CD4-positive, CD25-positive, alpha-beta regulatory T cell (primary cell): ENCODE results near the gene SCUBE1. TPM values are rescaled to one million over a fixed set of nuclear protein-coding genes. Genes with fewer than 3 reads are reported as not detected.

Experiments used
- ATAC-seq, 2 donors: fragments of 150-1000 bp; cut with Tn5 transposase; one replicate each; pipeline ENCODE4 v1.10.0; 2021; ENCODE audit warnings: low read depth in 2 of 2, moderate number of reproducible peaks in 2 of 2, moderate library complexity in 1 of 2
- DNase-seq, 3 donors: peaks; one replicate each; pipeline versions ENCODE4 v3.0.0 to v3.0.0-alpha.2; 2012 to 2022; ENCODE audit warnings: mixed read lengths in 1 of 3
- H3K27ac ChIP-seq: one replicate; pipeline ENCODE4 v1.7.0; 2013; ENCODE audit warnings: mild to moderate bottlenecking, low read length; ENCODE audit not compliant: insufficient read depth, poor library complexity, severe bottlenecking
- H3K27me3 ChIP-seq: one replicate; pipeline ENCODE4 v1.7.0; 2013; ENCODE audit warnings: low read length; ENCODE audit not compliant: control insufficient read depth, insufficient read depth
- H3K36me3 ChIP-seq: one replicate; pipeline ENCODE4 v1.7.0; 2013; ENCODE audit warnings: mild to moderate bottlenecking, low read length, moderate library complexity; ENCODE audit not compliant: control insufficient read depth, insufficient read depth
- H3K4me1 ChIP-seq: 2 replicates; pipeline ENCODE4 v1.7.0; 2013; ENCODE audit warnings: mild to moderate bottlenecking, low read length; ENCODE audit not compliant: insufficient read depth, control insufficient read depth, poor library complexity, severe bottlenecking
- H3K4me3 ChIP-seq: one replicate; pipeline ENCODE4 v1.7.0; 2013; ENCODE audit warnings: low read depth, mild to moderate bottlenecking, low read length, moderate library complexity
- H3K9me3 ChIP-seq, 2 experiments: 1 replicate in 1 of 2; 2 replicates in 1 of 2; pipeline ENCODE4 v1.7.0; 2013; ENCODE audit warnings: low read length in 2 of 2, mild to moderate bottlenecking in 1 of 2, moderate library complexity in 1 of 2; ENCODE audit not compliant: control insufficient read depth in 2 of 2
- H3K27ac Mint-ChIP-seq, 3 donors: one replicate each; pipeline ENCODE4 v1.8.0; 2020 to 2022; ENCODE audit warnings: mild to moderate bottlenecking in 3 of 3, mixed read lengths in 3 of 3, moderate library complexity in 2 of 3
- H3K27me3 Mint-ChIP-seq: one replicate; pipeline ENCODE4 v1.8.0; 2022; ENCODE audit warnings: mild to moderate bottlenecking, mixed read lengths
- H3K36me3 Mint-ChIP-seq: one replicate; pipeline ENCODE4 v1.8.0; 2020; ENCODE audit warnings: mixed read lengths
- H3K4me1 Mint-ChIP-seq, 4 donors: one replicate each; pipeline ENCODE4 v1.8.0; 2020 to 2022; ENCODE audit warnings: mixed read lengths in 4 of 4, mild to moderate bottlenecking in 1 of 4
- H3K4me3 Mint-ChIP-seq, 4 donors: one replicate each; pipeline ENCODE4 v1.8.0; 2020 to 2022; ENCODE audit warnings: mild to moderate bottlenecking in 4 of 4, mixed read lengths in 4 of 4, moderate library complexity in 3 of 4
- H3K9me3 Mint-ChIP-seq, 7 donors: one replicate each; pipeline ENCODE4 v1.8.0; 2020 to 2022; ENCODE audit warnings: mixed read lengths in 7 of 7, mild to moderate bottlenecking in 3 of 7, moderate library complexity in 2 of 7
- polyA plus RNA-seq, 4 donors: library from polyadenylated mRNA; unstranded; fragments of 300-500 nt; fragmentation: Illumina TruSeq; gene quantifications; one replicate each; pipeline ENCODE4 v1.2.3, GENCODE V29; 2021
- total RNA-seq: library from RNA; stranded (reverse); gene quantifications from one replicate; pipeline ENCODE4 v1.2.3, GENCODE V29; 2022

SCUBE1 gene
- total and polyA plus RNA-seq, 5 donors from 2014 or later, result 0.74 TPM; not detected in 4

GRCh38 chr22:43341565-43341964 is 1.6 kb downstream of the SCUBE1 start:
- H3K36me3 ChIP-seq, result no peaks in the 10 kb centered on the region
- H3K4me1 Mint-ChIP-seq, result peaks cover 0 to 27% (median 7%) of the 10 kb centered on the region in 4 donors
- H3K9me3 Mint-ChIP-seq, result peaks cover 0 to 5% (median 0%) of the 10 kb centered on the region in 7 donors
- H3K4me3 ChIP-seq, result no peak overlapping the region
- no peak overlapping the region for H3K27ac ChIP-seq
- no peaks in the 10 kb centered on the region for H3K9me3 ChIP-seq
- no peaks in the 10 kb centered on the region for H3K27me3 ChIP-seq
- peak overlapping the region in 1 of 4 donors; percentile 71 for H3K4me3 Mint-ChIP-seq
- H3K27me3 Mint-ChIP-seq, result peaks cover 51% of the 10 kb centered on the region
- H3K36me3 Mint-ChIP-seq, result no peaks in the 10 kb centered on the region
- H3K4me1 ChIP-seq, result peaks cover 8% of the 10 kb centered on the region
- H3K27ac Mint-ChIP-seq, result no peak overlapping the region
- DNase-seq, result no peak
- ATAC-seq, result no peak

- no peak for ATAC-seq
- DNase-seq, result no peak
- no peak overlapping the region for H3K4me3 ChIP-seq
- no peak overlapping the region for H3K27ac ChIP-seq
- Mint-ChIP-seq H3K36me3 (no peaks in the 10 kb centered on the region), H3K4me1 (peaks cover 0 to 12% (median 0%) of the 10 kb centered on the region in 4 donors), H3K27ac (no peak overlapping the region), H3K4me3 (no peak overlapping the region), H3K27me3 (peaks cover 27% of the 10 kb centered on the region), H3K9me3 (peaks cover 0 to 5% (median 0%) of the 10 kb centered on the region in 7 donors)
- H3K27me3 ChIP-seq, result peaks cover 2% of the 10 kb centered on the region
- H3K4me1 ChIP-seq, result peaks cover 1% of the 10 kb centered on the region
- no peaks in the 10 kb centered on the region for H3K9me3 ChIP-seq
- no peaks in the 10 kb centered on the region for H3K36me3 ChIP-seq
These were observed 4.3 kb downstream of the SCUBE1 start for GRCh38 chr22:43338766-43339345.

GRCh38 chr22:43337946-43338345 is 5.2 kb downstream of the SCUBE1 start:
- peaks cover 27% of the 10 kb centered on the region for H3K27me3 Mint-ChIP-seq
- no peak overlapping the region for H3K27ac ChIP-seq
- H3K4me1 Mint-ChIP-seq, result peaks cover 0 to 12% (median 0%) of the 10 kb centered on the region in 4 donors
- peaks cover 0 to 5% (median 0%) of the 10 kb centered on the region in 7 donors for H3K9me3 Mint-ChIP-seq
- H3K4me3 Mint-ChIP-seq, result no peak overlapping the region
- no peak for ATAC-seq
- H3K4me1 ChIP-seq, result no peaks in the 10 kb centered on the region
- DNase-seq, result no peak
- H3K36me3 Mint-ChIP-seq, result no peaks in the 10 kb centered on the region
- H3K4me3 ChIP-seq, result no peak overlapping the region
- no peak overlapping the region for H3K27ac Mint-ChIP-seq
- H3K9me3 ChIP-seq, result no peaks in the 10 kb centered on the region
- H3K36me3 ChIP-seq, result no peaks in the 10 kb centered on the region
- H3K27me3 ChIP-seq, result peaks cover 2% of the 10 kb centered on the region

GRCh38 chr22:43337385-43337784 is 5.8 kb downstream of the SCUBE1 start:
- no peak overlapping the region for H3K4me3 Mint-ChIP-seq
- H3K27me3 Mint-ChIP-seq, result peaks cover 25% of the 10 kb centered on the region
- Histone ChIP-seq H3K27ac (no peak overlapping the region), H3K36me3 (no peaks in the 10 kb centered on the region), H3K4me3 (no peak overlapping the region), H3K27me3 (peaks cover 2% of the 10 kb centered on the region), H3K4me1 (no peaks in the 10 kb centered on the region), H3K9me3 (no peaks in the 10 kb centered on the region)
- peaks cover 0 to 5% (median 0%) of the 10 kb centered on the region in 7 donors for H3K9me3 Mint-ChIP-seq
- peaks cover 0 to 9% (median 0%) of the 10 kb centered on the region in 4 donors for H3K4me1 Mint-ChIP-seq
- no peaks in the 10 kb centered on the region for H3K36me3 Mint-ChIP-seq
- no peak overlapping the region for H3K27ac Mint-ChIP-seq
- no peak for ATAC-seq
- no peak for DNase-seq

GRCh38 chr22:43334378-43334777 is 8.8 kb downstream of the SCUBE1 start:
- no peak overlapping the region for H3K27ac Mint-ChIP-seq
- H3K4me1 Mint-ChIP-seq, result peaks cover 0 to 1% (median 0%) of the 10 kb centered on the region in 4 donors
- Histone ChIP-seq H3K4me3 (no peak overlapping the region), H3K36me3 (no peaks in the 10 kb centered on the region), H3K9me3 (no peaks in the 10 kb centered on the region), H3K4me1 (no peaks in the 10 kb centered on the region), H3K27ac (no peak overlapping the region), H3K27me3 (peaks cover 2% of the 10 kb centered on the region)
- H3K27me3 Mint-ChIP-seq, result peaks cover 13% of the 10 kb centered on the region
- no peak for DNase-seq
- no peak overlapping the region for H3K4me3 Mint-ChIP-seq
- H3K9me3 Mint-ChIP-seq, result no peaks in the 10 kb centered on the region
- H3K36me3 Mint-ChIP-seq, result no peaks in the 10 kb centered on the region
- no peak for ATAC-seq

- Histone ChIP-seq H3K27me3 (peaks cover 2% of the 10 kb centered on the region), H3K9me3 (no peaks in the 10 kb centered on the region), H3K4me1 (no peaks in the 10 kb centered on the region), H3K27ac (no peak overlapping the region), H3K4me3 (no peak overlapping the region), H3K36me3 (no peaks in the 10 kb centered on the region)
- Mint-ChIP-seq H3K36me3 (no peaks in the 10 kb centered on the region), H3K27ac (no peak overlapping the region), H3K27me3 (peaks cover 13% of the 10 kb centered on the region), H3K4me3 (no peak overlapping the region), H3K9me3 (no peaks in the 10 kb centered on the region), H3K4me1 (peaks cover 0 to 1% (median 0%) of the 10 kb centered on the region in 4 donors)
- DNase-seq (no peak), ATAC-seq (no peak)
These were observed 9.2 kb downstream of the SCUBE1 start for GRCh38 chr22:43333978-43334377.

GRCh38 chr22:43333156-43333555 is 10.0 kb downstream of the SCUBE1 start:
- no peak for DNase-seq
- no peak overlapping the region for H3K4me3 ChIP-seq

GRCh38 chr22:43331698-43332097 is 11.5 kb downstream of the SCUBE1 start:
- Mint-ChIP-seq H3K9me3 (no peaks in the 10 kb centered on the region), H3K4me1 (peaks cover 0 to 1% (median 0%) of the 10 kb centered on the region in 4 donors), H3K27ac (no peak overlapping the region), H3K36me3 (no peaks in the 10 kb centered on the region), H3K27me3 (peaks cover 13% of the 10 kb centered on the region), H3K4me3 (peak overlapping the region in 1 of 4 donors; percentile 66)
- Histone ChIP-seq H3K9me3 (no peaks in the 10 kb centered on the region), H3K4me1 (no peaks in the 10 kb centered on the region), H3K36me3 (no peaks in the 10 kb centered on the region), H3K4me3 (no peak overlapping the region), H3K27me3 (peaks cover 2% of the 10 kb centered on the region), H3K27ac (no peak overlapping the region)
- DNase-seq (no peak), ATAC-seq (no peak)

More at GRCh38 chr22:43333156-43333555, 10.0 kb downstream of the SCUBE1 start:
- Mint-ChIP-seq H3K27ac (no peak overlapping the region), H3K4me1 (peaks cover 0 to 1% (median 0%) of the 10 kb centered on the region in 4 donors), H3K27me3 (peaks cover 13% of the 10 kb centered on the region), H3K4me3 (no peak overlapping the region), H3K36me3 (no peaks in the 10 kb centered on the region), H3K9me3 (no peaks in the 10 kb centered on the region)
- no peak for ATAC-seq
- H3K36me3 ChIP-seq, result no peaks in the 10 kb centered on the region
- peaks cover 2% of the 10 kb centered on the region for H3K27me3 ChIP-seq
- no peak overlapping the region for H3K27ac ChIP-seq
- H3K4me1 ChIP-seq, result no peaks in the 10 kb centered on the region
- H3K9me3 ChIP-seq, result no peaks in the 10 kb centered on the region
